ENCODE data around the gene EGFL7.

Gene EGFL7

DNA sequence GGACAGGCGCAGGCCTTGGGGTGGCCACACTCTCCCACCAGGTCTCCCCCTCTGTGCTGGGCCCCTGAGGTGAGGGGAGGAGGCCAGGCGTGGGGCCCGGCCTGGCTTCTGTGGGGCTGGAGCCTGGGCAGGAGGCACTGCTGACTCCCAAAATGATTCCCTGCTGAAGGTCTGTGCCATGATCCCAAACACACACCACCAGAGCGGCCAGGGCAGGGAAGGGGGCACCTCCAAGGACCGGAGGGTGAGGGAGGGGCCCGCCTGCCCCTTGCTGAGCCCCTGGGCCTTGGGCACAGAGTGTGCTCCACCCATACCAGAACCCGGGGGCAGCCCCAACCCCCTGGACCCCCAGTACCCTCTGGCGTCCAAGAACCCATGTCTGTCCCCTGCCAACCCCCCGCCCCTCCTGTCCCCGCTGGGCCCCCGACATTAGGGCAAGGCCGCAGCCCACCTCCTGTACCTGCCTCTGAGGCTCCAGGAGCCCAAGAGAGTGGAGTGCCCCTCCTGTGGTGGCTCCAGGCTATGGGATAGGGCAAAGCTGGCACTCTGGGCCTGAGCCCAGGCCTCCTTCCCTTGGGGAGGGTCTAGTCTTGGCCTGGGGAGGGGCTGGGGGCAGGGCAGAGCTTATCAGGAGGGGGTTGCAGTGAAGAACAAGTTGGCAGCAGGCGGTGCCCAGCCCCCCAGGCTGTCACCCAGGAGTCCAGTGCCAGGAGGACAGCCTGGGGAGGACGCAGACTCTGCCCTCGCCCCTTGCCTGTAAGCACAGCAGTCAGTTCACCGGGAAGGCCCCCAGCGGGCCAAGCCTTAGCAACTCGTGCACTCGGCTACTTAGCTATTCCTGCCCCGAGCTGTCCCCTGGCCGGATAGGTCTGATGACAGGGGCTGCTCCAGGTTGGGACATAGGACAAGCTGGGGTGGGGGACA lies 2.6 kb upstream of the EGFL7 start:
- no peak for DNase-seq (ENCODE audit: low read depth in 2 of 2)

DNA sequence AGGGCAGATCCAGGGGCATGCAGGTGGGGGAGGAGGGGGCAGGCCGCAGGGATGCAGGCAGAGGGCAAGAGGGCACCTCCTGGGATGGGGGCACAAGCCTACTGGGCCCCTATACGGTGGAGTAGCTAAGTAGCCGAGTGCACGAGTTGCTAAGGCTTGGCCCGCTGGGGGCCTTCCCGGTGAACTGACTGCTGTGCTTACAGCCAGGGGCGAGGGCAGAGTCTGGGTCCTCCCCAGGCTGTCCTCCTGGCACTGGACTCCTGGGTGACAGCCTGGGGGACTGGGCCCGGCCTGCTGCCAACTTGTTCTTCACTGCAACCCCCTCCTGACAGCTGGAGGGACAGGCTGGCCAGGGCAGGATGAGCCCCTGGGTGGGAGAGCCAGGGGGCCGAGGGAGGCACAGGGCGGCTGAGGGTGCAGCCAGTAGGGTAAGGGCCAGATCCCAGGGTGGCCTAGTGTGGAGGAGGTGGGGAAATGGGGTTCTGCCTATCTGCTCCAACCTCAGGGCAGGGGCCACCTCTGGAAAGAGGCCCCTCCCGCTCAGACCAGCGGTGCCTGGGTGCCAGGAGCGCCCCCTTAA lies 1.7 kb upstream of the EGFL7 start:
- DNase-seq (ENCODE audit: low read depth in 2 of 2), result no peak

DNA sequence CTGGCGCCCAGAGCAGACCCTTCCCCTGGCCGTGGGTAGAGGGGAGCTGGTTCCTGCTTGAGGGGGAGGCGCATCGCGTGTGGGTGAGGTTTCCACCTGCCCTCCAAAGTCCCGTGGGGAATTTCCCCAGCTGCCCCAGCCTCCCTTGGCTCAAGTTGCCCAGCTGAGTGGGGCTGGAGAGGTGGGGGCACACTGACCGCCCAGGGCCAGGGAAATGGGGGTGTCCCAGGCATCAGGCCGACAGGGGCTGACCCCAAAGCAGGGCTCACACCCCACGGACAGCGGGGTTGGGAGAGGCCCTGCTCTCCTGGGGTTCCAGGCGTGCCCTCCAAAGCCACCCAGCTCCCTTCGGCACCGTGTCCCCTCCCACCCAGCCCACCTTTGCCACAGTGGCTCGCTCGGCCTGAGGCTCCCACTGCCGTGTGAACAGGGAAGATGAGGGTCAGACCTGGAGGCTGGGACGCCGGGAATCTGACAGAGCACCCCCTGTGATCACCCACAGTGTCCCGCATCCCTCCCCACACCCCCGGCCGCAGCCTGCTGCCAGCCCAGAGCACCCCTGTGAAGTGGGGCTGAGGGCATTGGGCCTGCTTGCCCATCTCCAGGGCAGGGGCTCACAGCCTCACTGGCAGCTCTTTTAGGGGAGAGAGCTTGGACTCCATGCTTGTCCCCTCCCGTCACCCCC lies 933 bp upstream of the EGFL7 start:
- no peak for DNase-seq (ENCODE audit: low read depth in 2 of 2)

DNA sequence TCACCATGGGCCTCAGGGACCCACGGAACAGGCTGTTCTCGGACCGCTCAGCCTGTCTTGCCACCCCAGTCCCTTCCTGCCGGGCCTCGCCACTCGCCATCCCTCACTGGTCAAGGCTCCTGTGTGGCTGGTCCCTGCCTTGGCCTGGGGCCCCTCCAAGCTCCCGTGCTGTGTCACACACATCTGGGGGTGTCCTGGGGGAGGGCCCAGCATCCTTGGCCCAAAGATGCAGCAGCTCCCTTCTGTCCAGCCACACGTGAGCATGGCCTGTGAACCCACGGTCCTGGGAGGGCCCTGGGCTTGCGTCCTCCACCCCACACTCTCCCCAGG lies 425 bp upstream of the EGFL7 start:
- DNase-seq (ENCODE audit: low read depth in 2 of 2), result no peak

DNA sequence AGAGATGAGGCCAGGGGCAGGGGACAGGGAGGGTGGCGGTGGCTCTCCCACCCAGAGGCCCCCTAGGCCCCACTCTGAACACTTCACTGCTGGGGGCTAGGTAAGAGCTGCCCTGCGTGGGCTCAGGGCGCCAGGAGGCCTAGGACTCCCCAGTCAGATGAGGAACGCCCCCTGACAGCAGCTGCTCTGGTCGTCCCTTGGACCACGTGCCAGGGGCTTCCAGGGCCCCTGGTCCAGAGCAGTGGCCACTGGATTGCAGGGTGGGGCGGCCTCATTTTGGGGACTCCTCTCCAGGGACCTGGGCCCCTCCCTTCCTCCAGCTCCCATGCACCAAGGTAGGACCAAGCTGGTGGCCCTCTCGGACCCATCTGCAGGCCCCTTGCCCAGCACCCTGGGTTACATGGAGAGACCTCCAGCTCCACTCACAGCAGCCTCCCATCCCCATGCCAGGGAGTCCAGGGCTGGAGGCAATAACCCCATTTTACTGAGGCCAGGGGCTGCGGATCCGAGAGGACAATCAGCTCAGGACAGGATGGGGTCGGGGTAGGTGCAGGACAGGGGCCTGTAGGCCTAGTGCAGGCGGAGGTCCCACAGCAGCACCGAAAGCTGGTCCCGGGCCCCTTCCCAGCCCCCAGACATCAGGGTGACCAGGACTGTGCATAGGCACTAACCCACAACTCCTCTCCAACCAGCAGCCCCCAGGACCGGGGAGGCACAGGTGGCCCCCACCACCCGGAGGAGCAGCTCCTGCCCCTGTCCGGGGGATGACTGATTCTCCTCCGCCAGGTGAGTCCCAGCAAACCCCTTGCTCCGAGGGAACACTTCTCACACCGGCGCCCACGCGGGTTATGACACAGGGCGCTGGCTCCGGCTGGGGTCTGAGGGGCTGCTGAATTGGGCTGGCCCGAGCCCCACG lies 1.5 kb downstream of the EGFL7 start:
- no peak for DNase-seq (ENCODE audit: low read depth in 2 of 2)

DNA sequence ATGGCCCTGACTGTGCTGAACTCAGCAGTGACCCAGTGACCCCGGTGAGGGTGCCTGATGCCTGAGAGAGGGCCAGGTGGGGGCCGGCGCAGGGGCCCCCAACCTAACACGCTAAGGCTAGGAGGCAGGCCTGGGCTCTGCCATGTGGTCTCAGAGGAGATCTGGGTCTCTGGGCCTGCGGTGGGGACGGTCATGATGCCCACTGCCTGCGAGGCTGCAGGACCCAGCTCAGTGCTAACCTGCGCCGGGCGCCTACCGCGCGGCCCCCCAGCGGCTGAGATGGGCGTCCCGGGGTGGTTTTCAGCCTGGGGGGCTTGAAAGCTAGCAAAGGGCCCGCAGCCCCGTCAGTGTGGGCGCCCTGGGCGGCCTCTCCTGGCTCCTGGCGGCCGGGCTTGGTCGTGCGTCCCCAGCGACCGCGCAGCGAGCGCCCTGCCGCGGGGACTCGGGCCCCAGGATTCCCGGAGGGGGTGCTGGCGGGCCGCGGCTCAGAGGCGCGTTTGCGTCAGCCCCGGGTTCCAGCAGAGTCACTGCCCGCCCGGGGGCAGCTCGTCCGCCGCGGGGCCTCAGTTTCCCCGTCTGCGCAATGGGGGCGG lies 2.5 kb downstream of the EGFL7 start:
- DNase-seq (ENCODE audit: low read depth in 2 of 2), result no peak

DNA sequence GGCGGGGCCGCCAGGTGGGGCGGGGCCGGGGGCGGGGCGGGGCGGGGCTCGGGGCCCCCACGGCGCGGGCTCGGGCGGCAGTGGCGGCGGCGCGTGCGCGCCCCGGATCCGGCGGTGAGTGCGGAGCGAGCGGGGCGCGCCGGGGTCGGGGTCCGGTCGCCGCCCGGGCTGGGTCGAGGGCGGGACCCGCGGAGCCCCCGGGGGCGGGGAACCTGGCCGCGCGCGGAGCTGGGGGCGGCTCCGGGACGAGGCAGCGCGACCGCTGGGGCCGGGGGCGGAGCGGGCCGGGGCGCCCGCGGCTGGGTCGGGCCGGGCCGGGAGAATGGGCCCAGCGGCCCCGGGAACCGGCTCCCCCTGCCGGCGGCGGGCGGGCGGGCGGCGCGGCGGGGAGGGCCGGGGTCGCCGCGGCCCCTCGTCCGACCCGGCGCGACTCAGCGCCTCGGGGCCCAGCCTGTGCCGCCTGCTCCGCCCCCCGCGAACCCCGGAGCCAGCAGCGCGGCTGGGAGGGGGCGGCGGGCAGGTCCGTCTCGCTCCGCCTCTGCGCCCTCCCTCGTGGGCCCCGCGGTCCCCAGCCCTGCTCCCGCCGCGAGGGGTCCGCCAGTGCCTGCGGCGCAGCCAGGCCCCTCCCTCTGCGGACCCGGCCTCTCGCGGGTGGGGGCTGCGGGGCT lies 3.1 kb downstream of the EGFL7 start:
- DNase-seq (ENCODE audit: low read depth in 2 of 2), result no peak

DNA sequence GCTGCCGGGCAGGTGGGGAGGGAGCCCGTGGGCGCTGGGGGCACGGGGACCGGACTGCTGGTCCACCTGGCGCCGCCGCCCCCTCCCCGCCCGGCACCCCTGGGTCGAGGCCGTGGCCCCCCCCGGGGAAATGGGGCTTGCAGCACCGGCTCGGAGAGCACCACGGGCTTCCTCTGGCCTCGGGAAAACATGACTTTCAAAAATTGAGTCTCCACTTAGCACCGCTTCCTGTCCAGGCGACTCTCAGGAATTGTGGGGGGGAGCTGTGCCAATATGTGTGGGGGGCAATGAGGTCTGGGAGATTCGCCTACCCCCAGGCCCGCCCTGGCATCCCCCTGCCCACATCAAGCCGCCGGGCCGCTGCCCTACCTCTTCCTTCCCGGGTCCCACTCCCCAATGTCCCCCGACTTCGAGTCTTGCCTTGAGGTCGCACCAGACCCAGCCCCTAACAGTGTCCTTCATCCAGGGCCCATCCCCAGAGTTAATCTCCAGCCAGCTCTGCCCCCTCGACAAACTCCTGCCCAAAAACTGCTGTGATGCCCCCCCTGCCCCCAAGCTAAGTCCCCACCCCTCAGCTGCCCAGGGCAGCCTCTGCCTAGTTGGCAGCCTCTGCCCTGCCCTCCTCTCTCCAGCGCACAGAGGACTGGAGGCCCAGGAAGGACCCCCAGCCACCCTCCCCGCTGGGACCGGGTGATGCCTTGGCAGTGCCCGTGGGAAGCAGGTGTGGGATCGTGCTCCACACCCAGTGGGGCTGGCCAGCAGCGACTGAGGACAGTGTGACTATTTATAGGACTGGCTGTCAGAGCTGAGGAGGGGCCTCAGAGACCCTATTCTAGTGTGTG lies 3.9 kb downstream of the EGFL7 start:
- DNase-seq (ENCODE audit: low read depth in 2 of 2), result no peak

DNA sequence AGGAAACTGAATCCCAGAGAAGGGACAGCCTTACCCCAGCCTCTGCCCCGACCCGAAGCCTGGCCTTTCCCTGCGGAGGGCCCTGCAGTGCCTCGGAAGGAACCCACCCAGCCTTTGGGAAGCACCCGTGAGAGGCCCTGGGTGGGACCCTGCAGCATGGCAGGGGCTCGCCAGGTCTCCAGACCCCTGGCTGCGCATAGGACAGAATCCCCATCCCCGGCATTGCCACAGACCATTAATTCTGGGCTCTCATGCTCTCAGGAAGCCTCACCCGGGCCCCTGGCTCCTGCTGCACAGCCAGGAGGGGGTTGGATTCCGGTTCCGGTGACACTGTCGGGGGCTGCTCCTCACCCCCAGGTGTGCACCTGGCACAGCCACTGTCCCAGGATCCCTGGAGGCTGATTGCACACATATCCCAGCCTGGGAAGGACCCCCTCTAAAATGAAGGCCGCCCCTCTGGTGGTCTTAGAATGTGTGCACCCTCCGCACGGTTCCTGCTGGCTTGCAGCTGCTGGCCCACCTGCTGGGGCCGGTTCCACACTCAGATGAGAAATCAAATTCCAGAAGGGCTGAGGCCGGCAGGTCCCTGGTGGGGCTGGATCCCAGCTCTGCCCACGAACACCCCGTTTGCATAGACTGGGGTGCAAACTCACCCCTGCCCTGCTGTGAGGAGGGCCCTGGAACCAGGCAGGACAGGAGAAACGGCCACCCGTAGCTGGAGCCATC lies 4.7 kb downstream of the EGFL7 start:
- no peak for DNase-seq (ENCODE audit: low read depth in 2 of 2)

DNA sequence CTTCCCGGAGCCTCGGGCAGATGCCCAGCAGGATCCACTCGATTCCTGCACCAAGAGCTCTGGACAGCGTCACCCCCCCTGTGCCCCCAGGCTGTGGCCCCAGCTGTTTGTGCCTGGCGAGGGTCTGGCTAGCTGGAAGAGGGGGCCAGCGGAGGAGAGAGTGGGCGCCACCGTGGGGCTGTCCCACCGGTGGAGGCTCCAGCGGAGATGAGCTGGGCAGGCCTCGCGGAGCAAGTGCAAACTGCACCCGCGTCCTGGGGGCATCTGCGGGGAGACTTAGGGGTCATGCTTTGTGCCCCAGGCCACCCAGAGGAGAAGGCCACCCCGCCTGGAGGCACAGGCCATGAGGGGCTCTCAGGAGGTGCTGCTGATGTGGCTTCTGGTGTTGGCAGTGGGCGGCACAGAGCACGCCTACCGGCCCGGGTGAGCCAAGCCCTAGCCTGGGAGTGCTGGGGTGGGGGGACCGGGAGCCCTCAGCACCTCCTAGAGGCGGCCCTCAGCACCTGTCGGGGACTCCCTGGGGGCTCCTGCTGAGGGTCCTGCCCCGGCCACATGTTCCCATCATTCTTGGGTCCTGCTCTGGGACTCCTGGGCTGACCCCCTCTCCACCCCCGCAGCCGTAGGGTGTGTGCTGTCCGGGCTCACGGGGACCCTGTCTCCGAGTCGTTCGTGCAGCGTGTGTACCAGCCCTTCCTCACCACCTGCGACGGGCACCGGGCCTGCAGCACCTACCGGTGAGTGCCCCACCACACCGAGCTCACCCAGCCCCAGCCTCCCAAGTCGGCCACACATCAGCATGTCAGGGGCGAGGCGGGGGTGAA lies 5.4 kb downstream of the EGFL7 start:
- DNase-seq (ENCODE audit: low read depth in 2 of 2), result no peak

DNA sequence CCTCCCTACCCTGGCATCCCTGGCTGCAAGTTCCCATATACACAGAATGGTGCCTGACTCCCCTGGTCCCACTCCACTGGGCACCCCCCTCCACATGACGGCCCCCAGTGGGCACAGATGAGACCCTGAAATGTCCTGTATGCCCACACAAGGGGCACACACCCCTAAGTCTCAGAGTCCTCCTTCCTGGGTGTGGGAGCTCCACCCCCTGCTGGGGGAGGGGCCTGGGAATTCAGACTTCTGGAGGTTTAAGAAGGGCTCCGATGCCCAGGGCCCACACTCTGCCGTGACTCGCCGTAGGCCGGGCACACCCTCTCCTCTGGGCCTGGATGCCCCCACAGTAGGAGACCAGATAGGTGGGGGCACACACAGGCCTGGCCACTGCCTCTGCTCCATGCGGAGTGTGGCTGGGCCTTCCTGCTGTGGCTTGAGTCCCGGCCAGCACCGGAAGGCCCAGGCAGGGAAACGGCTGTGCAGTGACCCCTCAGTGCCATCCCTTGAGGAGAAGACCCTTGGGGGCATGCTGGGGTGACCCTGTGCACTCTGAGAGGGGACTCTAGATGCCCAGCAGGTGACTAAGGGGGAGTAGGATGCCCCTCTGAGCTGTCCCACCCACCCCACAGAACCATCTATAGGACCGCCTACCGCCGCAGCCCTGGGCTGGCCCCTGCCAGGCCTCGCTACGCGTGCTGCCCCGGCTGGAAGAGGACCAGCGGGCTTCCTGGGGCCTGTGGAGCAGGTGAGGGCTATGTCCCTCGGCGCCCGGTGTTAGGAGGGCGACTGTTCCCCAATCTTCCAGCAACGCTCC lies 6.5 kb downstream of the EGFL7 start:
- no peak for DNase-seq (ENCODE audit: low read depth in 2 of 2)

DNA sequence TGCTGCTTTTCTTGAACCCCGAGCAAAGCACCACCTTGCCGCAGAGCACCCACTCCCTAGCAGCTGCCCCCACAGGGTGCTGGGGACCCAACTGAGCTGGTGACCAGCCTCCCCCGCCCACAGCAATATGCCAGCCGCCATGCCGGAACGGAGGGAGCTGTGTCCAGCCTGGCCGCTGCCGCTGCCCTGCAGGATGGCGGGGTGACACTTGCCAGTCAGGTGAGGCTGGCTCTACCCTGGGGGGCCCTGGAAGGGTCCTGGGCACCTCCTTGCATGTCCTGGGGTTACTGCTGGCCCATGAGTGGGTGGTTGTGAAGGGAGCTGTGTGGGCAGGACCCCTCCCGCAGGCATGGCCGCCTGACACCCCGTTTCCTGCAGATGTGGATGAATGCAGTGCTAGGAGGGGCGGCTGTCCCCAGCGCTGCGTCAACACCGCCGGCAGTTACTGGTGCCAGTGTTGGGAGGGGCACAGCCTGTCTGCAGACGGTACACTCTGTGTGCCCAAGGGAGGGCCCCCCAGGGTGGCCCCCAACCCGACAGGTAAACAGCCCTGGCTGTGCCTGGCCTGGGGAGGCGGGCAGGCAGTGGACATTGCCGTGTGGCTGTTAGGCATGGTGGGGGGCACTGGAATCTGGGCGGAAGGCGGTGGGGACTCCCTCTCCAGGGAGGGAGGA lies 7.2 kb downstream of the EGFL7 start:
- no peak for DNase-seq (ENCODE audit: low read depth in 2 of 2)

DNA sequence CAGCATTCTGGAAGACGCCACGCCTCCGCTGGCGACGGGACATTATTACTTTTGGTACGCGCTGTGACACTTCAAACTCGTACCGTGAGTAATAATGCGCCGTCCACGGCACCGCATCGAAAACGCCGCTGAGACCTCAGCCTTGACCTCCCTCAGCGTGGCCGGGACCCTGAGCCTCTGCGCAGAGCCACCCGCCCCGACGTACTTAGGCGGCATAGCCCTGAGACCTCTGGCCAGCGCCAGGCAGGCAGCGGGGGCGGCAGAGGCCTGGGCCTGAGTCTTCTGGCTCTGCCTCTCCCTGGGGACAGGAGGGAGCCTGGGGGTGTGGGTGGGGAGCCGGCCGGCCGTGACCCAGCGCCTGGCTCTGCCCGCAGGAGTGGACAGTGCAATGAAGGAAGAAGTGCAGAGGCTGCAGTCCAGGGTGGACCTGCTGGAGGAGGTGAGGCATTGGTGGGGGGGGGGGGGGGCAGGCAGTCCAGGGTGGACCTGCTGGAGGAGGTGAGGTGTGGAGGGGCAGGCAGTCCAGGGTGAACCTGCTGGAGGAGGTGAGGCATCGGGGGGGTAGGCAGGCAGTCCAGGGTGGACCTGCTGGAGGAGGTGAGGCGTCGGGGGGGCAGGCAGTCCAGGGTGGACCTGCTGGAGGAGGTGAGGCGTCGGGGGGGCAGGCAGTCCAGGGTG lies 8.0 kb downstream of the EGFL7 start:
- DNase-seq (ENCODE audit: low read depth in 2 of 2), result no peak

DNA sequence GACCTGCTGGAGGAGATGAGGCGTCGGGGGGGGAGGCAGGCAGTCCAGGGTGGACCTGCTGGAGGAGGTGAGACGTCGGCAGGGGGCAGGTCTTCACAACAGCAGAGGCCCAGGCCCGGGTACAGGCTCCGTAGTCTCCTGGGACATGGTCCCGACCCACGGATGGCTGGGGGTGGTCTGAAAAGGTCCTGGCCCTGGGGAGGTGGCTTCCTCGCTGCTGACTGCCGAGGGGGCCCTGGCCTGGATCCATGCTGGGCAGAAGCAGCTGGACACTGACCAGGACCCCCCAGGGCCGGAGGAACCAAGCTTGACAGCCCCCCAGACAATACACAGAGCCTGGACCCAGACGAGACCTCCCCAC lies 8.5 kb downstream of the EGFL7 start:
- no peak for DNase-seq (ENCODE audit: low read depth in 2 of 2)

DNA sequence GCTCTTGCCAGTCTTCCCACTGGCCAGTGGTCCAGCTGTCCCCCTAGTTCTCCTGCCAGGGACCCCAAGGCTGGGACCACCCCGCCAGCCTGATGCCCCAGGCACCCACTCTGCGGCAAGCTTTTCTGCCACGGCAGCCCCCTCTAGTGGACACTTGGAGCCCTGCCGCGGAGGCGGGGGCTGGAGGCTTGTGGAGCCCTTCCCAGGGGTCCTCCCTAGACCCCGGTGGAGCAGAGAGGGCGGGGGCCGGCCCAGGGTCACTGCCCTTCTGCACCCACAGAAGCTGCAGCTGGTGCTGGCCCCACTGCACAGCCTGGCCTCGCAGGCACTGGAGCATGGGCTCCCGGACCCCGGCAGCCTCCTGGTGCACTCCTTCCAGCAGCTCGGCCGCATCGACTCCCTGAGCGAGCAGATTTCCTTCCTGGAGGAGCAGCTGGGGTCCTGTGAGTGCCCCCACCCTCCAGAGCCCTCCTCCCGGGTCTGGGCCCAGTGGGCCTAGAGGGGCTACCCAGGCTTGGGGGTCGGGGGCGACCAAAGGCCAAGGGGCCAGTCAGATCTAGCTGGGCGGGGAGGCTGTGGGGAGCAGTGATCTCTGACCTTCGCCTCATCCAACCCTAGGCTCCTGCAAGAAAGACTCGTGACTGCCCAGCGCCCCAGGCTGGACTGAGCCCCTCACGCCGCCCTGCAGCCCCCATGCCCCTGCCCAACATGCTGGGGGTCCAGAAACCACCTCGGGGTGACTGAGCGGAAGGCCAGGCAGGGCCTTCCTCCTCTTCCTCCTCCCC lies 9.1 kb downstream of the EGFL7 start:
- DNase-seq (ENCODE audit: low read depth in 2 of 2), result peak in 1 of 2 donors; percentile 34
